AG04450 (cell line): ENCODE data around the gene CERS6. TPM values are rescaled to one million over a fixed set of nuclear protein-coding genes. Genes with fewer than 3 reads are reported as not detected.

Experiments
- CTCF ChIA-PET: fragments of 300-600, 350-600 bp; formaldehyde crosslinking; extraction: SDS; loops from one replicate; lab custom pipeline; 2022; ENCODE audit warnings: antibody characterized with exemption, inconsistent platforms; lab: Charles Lee
- POLR2A ChIA-PET: fragments of 350-600 bp; formaldehyde crosslinking; extraction: SDS; loops from one replicate; lab custom pipeline; 2021; ENCODE audit warnings: antibody characterized with exemption, inconsistent platforms; lab: Yijun Ruan, JAX
- DNase-seq: peaks from one replicate; pipeline ENCODE4 v3.0.0-alpha.2; 2011; ENCODE audit warnings: low read depth, low spot score
- H3K27ac ChIP-seq: one replicate; pipeline ENCODE4 v1.5.1; 2012; ENCODE audit warnings: low read depth, low read length, control low read depth
- H3K27me3 ChIP-seq: one replicate; pipeline ENCODE4 v1.6.0; 2012; ENCODE audit warnings: low read length; ENCODE audit not compliant: control insufficient read depth, insufficient read depth
- H3K4me3 ChIP-seq: 2 replicates; pipeline ENCODE4 v1.5.1; 2011; ENCODE audit warnings: mild to moderate bottlenecking, low read depth, low read length, control low read depth
- H3K9me3 ChIP-seq: 2 replicates; pipeline ENCODE4 v1.5.1; 2012; ENCODE audit warnings: low read length; ENCODE audit not compliant: control insufficient read depth, insufficient read depth
- CTCF ChIP-seq: IDR thresholded peaks from 2 replicates; pipeline ENCODE4 v1.5.1; 2011; ENCODE audit warnings: low read depth, low read length, control low read depth, inconsistent platforms
- polyA plus RNA-seq: library from polyadenylated mRNA; depleted of rRNA; stranded (reverse); fragments of >200 nt; gene quantifications from 2 replicates; pipeline ENCODE4 v1.2.3, GENCODE V29; 2011

The CERS6 gene
- polyA plus RNA-seq, 1 experiment = 6.2 TPM

GRCh38 chr2:168517816-168518215 lies 61.7 kb downstream of the CERS6 start:
- POLR2A ChIA-PET = no interaction called here
- no peak overlapping the region for H3K4me3 ChIP-seq
- no peaks in the 10 kb centered on the region for H3K27me3 ChIP-seq
- no peak for TF ChIP-seq CTCF
- H3K27ac ChIP-seq = no peak overlapping the region
- CTCF ChIA-PET = no interaction called here
- H3K9me3 ChIP-seq = no peaks in the 10 kb centered on the region
- DNase-seq = no peak

- no peak for TF ChIP-seq CTCF
- DNase-seq = no peak
- POLR2A ChIA-PET = no interaction called here
- no peak overlapping the region for H3K27ac ChIP-seq
- no peaks in the 10 kb centered on the region for H3K27me3 ChIP-seq
- H3K4me3 ChIP-seq = no peak overlapping the region
- CTCF ChIA-PET = no interaction called here
- no peaks in the 10 kb centered on the region for H3K9me3 ChIP-seq
Measured at GRCh38 chr2:168518555-168519066, 62.5 kb downstream of the CERS6 start.

GRCh38 chr2:168519534-168520308 lies 63.6 kb downstream of the CERS6 start:
- no peak for TF ChIP-seq CTCF
- H3K27me3 ChIP-seq = no peaks in the 10 kb centered on the region
- ChIA-PET POLR2A (no interaction called here), CTCF (interaction anchor here (0.7 kb wide), 1 partner anchor 151 kb away, joined by 3 read pairs; no protein-coding TSS in a partner anchor)
- no peak overlapping the region for H3K4me3 ChIP-seq
- no peak for DNase-seq
- no peak overlapping the region for H3K27ac ChIP-seq
- no peaks in the 10 kb centered on the region for H3K9me3 ChIP-seq

- POLR2A ChIA-PET = no interaction called here
- H3K9me3 ChIP-seq = no peaks in the 10 kb centered on the region
- H3K27me3 ChIP-seq = no peaks in the 10 kb centered on the region
- TF ChIP-seq CTCF = no peak
- DNase-seq = no peak
- no peak overlapping the region for H3K27ac ChIP-seq
- CTCF ChIA-PET = no interaction called here
- H3K4me3 ChIP-seq = no peak overlapping the region
Measured at GRCh38 chr2:168521053-168521741, 65.1 kb downstream of the CERS6 start.

- no peak for DNase-seq
- ChIA-PET POLR2A (interaction anchor here (0.7 kb wide), 1 partner anchor 77 kb away, joined by 3 read pairs; no protein-coding TSS in a partner anchor), CTCF (no interaction called here)
- no peak for TF ChIP-seq CTCF
- no peaks in the 10 kb centered on the region for H3K27me3 ChIP-seq
- no peak overlapping the region for H3K4me3 ChIP-seq
- H3K27ac ChIP-seq = no peak overlapping the region
- no peaks in the 10 kb centered on the region for H3K9me3 ChIP-seq
Measured at GRCh38 chr2:168522446-168522845, 66.4 kb downstream of the CERS6 start.
